Measurements from ENCODE around the gene TATDN3. TPM values are rescaled to one million over a fixed set of nuclear protein-coding genes. Genes with fewer than 3 reads are reported as not detected.
"Not testable (repeated sequence)": the region's sequence is repeated elsewhere in the genome, so short reads cannot be mapped to it uniquely, and the experiment has no call there.

The TATDN3 gene
- total RNA-seq, 1 donor, result 15.7 TPM

GRCh38 chr1:212833211-212834207 lies 41.8 kb downstream of the TATDN3 start:
- not testable (repeated sequence) for H3K9me3 ChIP-seq (ENCODE audit: low read depth, low read length); H3K27me3 ChIP-seq (ENCODE audit: insufficient read depth, low read length); H3K4me1 ChIP-seq (ENCODE audit: insufficient read depth, low read length); H3K4me3 ChIP-seq (ENCODE audit: low read length)

- Histone ChIP-seq H3K4me1 (ENCODE audit: insufficient read depth, low read length) (no peaks in the 10 kb centered on the region), H3K9me3 (ENCODE audit: low read depth, low read length) (no peaks in the 10 kb centered on the region), H3K27me3 (ENCODE audit: insufficient read depth, low read length) (no peaks in the 10 kb centered on the region), H3K4me3 (ENCODE audit: low read length) (no peak overlapping the region)
These were observed 46.5 kb downstream of the TATDN3 start for GRCh38 chr1:212838145-212838544.

- H3K27me3 ChIP-seq (ENCODE audit: insufficient read depth, low read length); H3K9me3 ChIP-seq (ENCODE audit: low read depth, low read length); H3K4me3 ChIP-seq (ENCODE audit: low read length); H3K4me1 ChIP-seq (ENCODE audit: insufficient read depth, low read length): not testable (repeated sequence)
These were observed 52.8 kb downstream of the TATDN3 start for GRCh38 chr1:212844521-212844920.

- Histone ChIP-seq H3K4me1 (ENCODE audit: insufficient read depth, low read length) (no peaks in the 10 kb centered on the region), H3K27me3 (ENCODE audit: insufficient read depth, low read length) (no peaks in the 10 kb centered on the region), H3K9me3 (ENCODE audit: low read depth, low read length) (no peaks in the 10 kb centered on the region), H3K4me3 (ENCODE audit: low read length) (no peak within 1 kb of the TSS)
These were observed 55.9 kb downstream of the TATDN3 start, which contains the start of gene SPATA45 for GRCh38 chr1:212847549-212847948. Gene SPATA45 (minus strand): TSS chr1:212847649. CDS start chr1:212836149, 11,500 bp downstream.

GRCh38 chr1:212852105-212852688 lies 60.5 kb downstream of the TATDN3 start:
- Histone ChIP-seq H3K4me1 (ENCODE audit: insufficient read depth, low read length) (peaks cover 8% of the 10 kb centered on the region), H3K4me3 (ENCODE audit: low read length) (no peak overlapping the region), H3K9me3 (ENCODE audit: low read depth, low read length) (no peaks in the 10 kb centered on the region), H3K27me3 (ENCODE audit: insufficient read depth, low read length) (no peaks in the 10 kb centered on the region)

GRCh38 chr1:212853658-212854057 lies 62.0 kb downstream of the TATDN3 start:
- Histone ChIP-seq H3K27me3 (ENCODE audit: insufficient read depth, low read length) (no peaks in the 10 kb centered on the region), H3K4me3 (ENCODE audit: low read length) (no peak overlapping the region), H3K9me3 (ENCODE audit: low read depth, low read length) (no peaks in the 10 kb centered on the region), H3K4me1 (ENCODE audit: insufficient read depth, low read length) (peaks cover 15% of the 10 kb centered on the region)

- peaks cover 44% of the 10 kb centered on the region for H3K4me1 ChIP-seq (ENCODE audit: insufficient read depth, low read length)
- H3K9me3 ChIP-seq (ENCODE audit: low read depth, low read length), result no peaks in the 10 kb centered on the region
These were observed 65.1 kb downstream of the TATDN3 start for GRCh38 chr1:212856755-212857154.

GRCh38 chr1:212857992-212858460 lies 66.3 kb downstream of the TATDN3 start, which contains the start of gene FLVCR1:
Gene FLVCR1 (plus strand): TSS chr1:212858275. CDS start chr1:212858453, 178 bp downstream.
- H3K4me3 ChIP-seq (ENCODE audit: low read length), result peak within 1 kb of the TSS; percentile 78
- H3K4me1 ChIP-seq (ENCODE audit: insufficient read depth, low read length), result peaks cover 48% of the 10 kb centered on the region
- H3K27me3 ChIP-seq (ENCODE audit: insufficient read depth, low read length), result no peaks in the 10 kb centered on the region
- no peaks in the 10 kb centered on the region for H3K9me3 ChIP-seq (ENCODE audit: low read depth, low read length)

More at GRCh38 chr1:212856755-212857154, 65.1 kb downstream of the TATDN3 start:
- no peaks in the 10 kb centered on the region for H3K27me3 ChIP-seq (ENCODE audit: insufficient read depth, low read length)
- no peak overlapping the region for H3K4me3 ChIP-seq (ENCODE audit: low read length)

GRCh38 chr1:212858461-212859265 lies 67.0 kb downstream of the TATDN3 start:
- H3K4me3 ChIP-seq (ENCODE audit: low read length), result peak overlapping the region; percentile 78
- H3K4me1 ChIP-seq (ENCODE audit: insufficient read depth, low read length), result peaks cover 48% of the 10 kb centered on the region
- no peaks in the 10 kb centered on the region for H3K9me3 ChIP-seq (ENCODE audit: low read depth, low read length)
- H3K27me3 ChIP-seq (ENCODE audit: insufficient read depth, low read length), result no peaks in the 10 kb centered on the region

- Histone ChIP-seq H3K9me3 (ENCODE audit: low read depth, low read length) (no peaks in the 10 kb centered on the region), H3K27me3 (ENCODE audit: insufficient read depth, low read length) (no peaks in the 10 kb centered on the region), H3K4me3 (ENCODE audit: low read length) (no peak overlapping the region), H3K4me1 (ENCODE audit: insufficient read depth, low read length) (peaks cover 48% of the 10 kb centered on the region)
These were observed 69.3 kb downstream of the TATDN3 start for GRCh38 chr1:212860713-212861581.

- no peaks in the 10 kb centered on the region for H3K9me3 ChIP-seq (ENCODE audit: low read depth, low read length)
- no peak overlapping the region for H3K4me3 ChIP-seq (ENCODE audit: low read length)
- peaks cover 40% of the 10 kb centered on the region for H3K4me1 ChIP-seq (ENCODE audit: insufficient read depth, low read length)
- H3K27me3 ChIP-seq (ENCODE audit: insufficient read depth, low read length), result no peaks in the 10 kb centered on the region
These were observed 70.5 kb downstream of the TATDN3 start for GRCh38 chr1:212862111-212862690.

- peaks cover 35% of the 10 kb centered on the region for H3K4me1 ChIP-seq (ENCODE audit: insufficient read depth, low read length)
- not testable (repeated sequence) for H3K27me3 ChIP-seq (ENCODE audit: insufficient read depth, low read length); H3K9me3 ChIP-seq (ENCODE audit: low read depth, low read length); H3K4me3 ChIP-seq (ENCODE audit: low read length)
These were observed 71.7 kb downstream of the TATDN3 start for GRCh38 chr1:212863345-212863744.

GRCh38 chr1:212864201-212864600 lies 72.5 kb downstream of the TATDN3 start:
- no peak overlapping the region for H3K4me3 ChIP-seq (ENCODE audit: low read length)
- H3K27me3 ChIP-seq (ENCODE audit: insufficient read depth, low read length), result no peaks in the 10 kb centered on the region
- no peaks in the 10 kb centered on the region for H3K9me3 ChIP-seq (ENCODE audit: low read depth, low read length)
- peaks cover 28% of the 10 kb centered on the region for H3K4me1 ChIP-seq (ENCODE audit: insufficient read depth, low read length)
